Cardiac fibroblast (primary cell): ENCODE results near the gene IREB2.
A peak's percentile ranks its signal among the peaks of the same experiment; 100 is the strongest.

Source experiments
- DNase-seq, 2 donors: peaks; one replicate each; pipeline versions ENCODE4 v3.0.0 to v3.0.0-alpha.2; 2010; ENCODE audit warnings: low read depth in 2 of 2
- H3K4me3 ChIP-seq, 2 donors: replicated peaks in 1 of 2; 1 replicate in 1 of 2; 2 replicates in 1 of 2; pipeline ENCODE4 v1.5.1; 2011; ENCODE audit warnings: low read depth in 2 of 2, low read length in 2 of 2, mild to moderate bottlenecking in 2 of 2, moderate library complexity in 1 of 2
- CTCF ChIP-seq: IDR thresholded peaks from one replicate; pipeline ENCODE4 v1.5.1; 2011; ENCODE audit warnings: low read depth, mild to moderate bottlenecking, low read length, inconsistent platforms

IREB2 gene

GRCh38 chr15:78437762-78438618 lies at the start of gene IREB2:
Gene IREB2, plus strand, starts transcription at chr15:78438216. Its CDS starts 122 bp downstream, at chr15:78438338.
- peak; percentile 99 for DNase-seq
- peak within 1 kb of the TSS; percentile 92 to 94 for H3K4me3 ChIP-seq
- no peak for TF ChIP-seq CTCF

- no peak for TF ChIP-seq CTCF
- H3K4me3 ChIP-seq: no peak overlapping the region
- DNase-seq: no peak
These were observed 49.2 kb upstream of the IREB2 start for GRCh38 chr15:78388865-78389264.

GRCh38 chr15:78389322-78389721 lies 48.7 kb upstream of the IREB2 start:
- DNase-seq: peak in 1 of 2 donors; percentile 14
- H3K4me3 ChIP-seq: no peak overlapping the region
- TF ChIP-seq CTCF: no peak

- no peak for DNase-seq
- H3K4me3 ChIP-seq: no peak overlapping the region
- no peak for TF ChIP-seq CTCF
These were observed 48.3 kb upstream of the IREB2 start for GRCh38 chr15:78389738-78390137.

- no peak for DNase-seq
- H3K4me3 ChIP-seq: no peak overlapping the region
- TF ChIP-seq CTCF: no peak
These were observed 47.8 kb upstream of the IREB2 start for GRCh38 chr15:78390242-78390641.

- TF ChIP-seq CTCF: no peak
- H3K4me3 ChIP-seq: no peak overlapping the region
- DNase-seq: no peak
These were observed 47.2 kb upstream of the IREB2 start for GRCh38 chr15:78390826-78391225.
